ENCODE measurements around the gene PDE4D.

The PDE4D gene

GRCh38 chr5:59351076-59351794 is 542.3 kb downstream of the PDE4D start:
- no peak for DNase-seq

- no peak for DNase-seq
Measured at GRCh38 chr5:59348189-59348588, 545.3 kb downstream of the PDE4D start.

- DNase-seq, result no peak
Measured at GRCh38 chr5:59346982-59347381, 546.5 kb downstream of the PDE4D start.

GRCh38 chr5:59346514-59346913 is 547.0 kb downstream of the PDE4D start:
- DNase-seq, result no peak

GRCh38 chr5:59342181-59342580 is 551.3 kb downstream of the PDE4D start:
- DNase-seq, result no peak

GRCh38 chr5:59341760-59342159 is 551.8 kb downstream of the PDE4D start:
- no peak for DNase-seq

GRCh38 chr5:59341155-59341554 is 552.4 kb downstream of the PDE4D start:
- no peak for DNase-seq

GRCh38 chr5:59340637-59341036 is 552.9 kb downstream of the PDE4D start:
- no peak for DNase-seq

GRCh38 chr5:59337240-59337639 is 556.3 kb downstream of the PDE4D start:
- DNase-seq, result peak; percentile 13

GRCh38 chr5:59335544-59335943 is 558.0 kb downstream of the PDE4D start:
- DNase-seq, result no peak

- no peak for DNase-seq
Measured at GRCh38 chr5:59333416-59333815, 560.1 kb downstream of the PDE4D start.

GRCh38 chr5:59332236-59332973 is 561.1 kb downstream of the PDE4D start:
- no peak for DNase-seq

- no peak for DNase-seq
Measured at GRCh38 chr5:59330680-59331079, 562.8 kb downstream of the PDE4D start.

GRCh38 chr5:59328709-59329296 is 564.7 kb downstream of the PDE4D start:
- no peak for DNase-seq

- DNase-seq, result no peak
Measured at GRCh38 chr5:59327191-59327980, 566.1 kb downstream of the PDE4D start.

GRCh38 chr5:59326596-59326995 is 566.9 kb downstream of the PDE4D start:
- no peak for DNase-seq

GRCh38 chr5:59325070-59325469 is 568.5 kb downstream of the PDE4D start:
- no peak for DNase-seq

- no peak for DNase-seq
Measured at GRCh38 chr5:59322894-59323293, 570.6 kb downstream of the PDE4D start.

GRCh38 chr5:59322058-59322457 is 571.5 kb downstream of the PDE4D start:
- no peak for DNase-seq

- DNase-seq, result no peak
Measured at GRCh38 chr5:59321642-59322041, 571.9 kb downstream of the PDE4D start.

GRCh38 chr5:59320420-59320819 is 573.1 kb downstream of the PDE4D start:
- no peak for DNase-seq

- no peak for DNase-seq
Measured at GRCh38 chr5:59319250-59319649, 574.3 kb downstream of the PDE4D start.

GRCh38 chr5:59317774-59318205 is 575.7 kb downstream of the PDE4D start:
- DNase-seq, result no peak

Data from CD4-positive, alpha-beta T cell treated with Interferon gamma for 1 hour (primary cell).